Erythroblast (primary cell): ENCODE measurements around the gene AKAP3.
A peak's percentile ranks its signal among the peaks of the same experiment; 100 is the strongest.

Experiments
- DNase-seq, 2 experiments: peaks; one replicate each; lab custom pipeline; 2025; lab: John Stamatoyannopoulos, UW
- GATA1 ChIP-seq: IDR thresholded peaks from 2 replicates; pipeline ENCODE4 v1.6.1; 2011; ENCODE audit warnings: low read depth, mild to moderate bottlenecking, control low read depth, low read length, moderate library complexity
- POLR2A ChIP-seq: IDR thresholded peaks from 2 replicates; pipeline ENCODE4 v1.6.1; 2011; ENCODE audit warnings: mild to moderate bottlenecking, low read length

The AKAP3 gene

GRCh38 chr12:4648501-4649357 is at the start of gene AKAP3, which contains the start of gene NDUFA9:
AKAP3 (minus strand) TSS chr12:4649051; CDS start chr12:4638196, 10,855 bp downstream.
NDUFA9 (plus strand) TSS chr12:4649114; CDS start chr12:4649127, 13 bp downstream.
- DNase-seq: peak; percentile 89
- TF ChIP-seq POLR2A: peak; percentile 87
- no peak for TF ChIP-seq GATA1

- no peak for DNase-seq
- TF ChIP-seq GATA1 (no peak), POLR2A (no peak)
Observed at GRCh38 chr12:4690760-4691159, 41.9 kb upstream of the AKAP3 start.

- no peak for DNase-seq
- no peak for TF ChIP-seq POLR2A
- no peak for TF ChIP-seq GATA1
Observed at GRCh38 chr12:4685317-4685716, 36.5 kb upstream of the AKAP3 start.

- TF ChIP-seq GATA1: no peak
- no peak for TF ChIP-seq POLR2A
- DNase-seq: no peak
Observed at GRCh38 chr12:4681732-4682131, 32.9 kb upstream of the AKAP3 start.

GRCh38 chr12:4679711-4680110 is 30.9 kb upstream of the AKAP3 start:
- no peak for DNase-seq
- no peak for TF ChIP-seq GATA1
- TF ChIP-seq POLR2A: no peak

GRCh38 chr12:4665236-4665635 is 16.4 kb upstream of the AKAP3 start:
- TF ChIP-seq POLR2A (no peak), GATA1 (no peak)
- no peak for DNase-seq

GRCh38 chr12:4663971-4664505 is 15.2 kb upstream of the AKAP3 start:
- peak; percentile 49 to 55 for DNase-seq
- TF ChIP-seq POLR2A: no peak
- no peak for TF ChIP-seq GATA1

- DNase-seq: no peak
- TF ChIP-seq POLR2A (no peak), GATA1 (no peak)
Observed at GRCh38 chr12:4653691-4654090, 4.8 kb upstream of the AKAP3 start.

GRCh38 chr12:4653257-4653656 is 4.4 kb upstream of the AKAP3 start:
- no peak for DNase-seq
- TF ChIP-seq POLR2A (no peak), GATA1 (no peak)

- DNase-seq: no peak
- no peak for TF ChIP-seq POLR2A
- no peak for TF ChIP-seq GATA1
Observed at GRCh38 chr12:4649358-4649661, 459 bp upstream of the AKAP3 start.

GRCh38 chr12:4648104-4648500 is 749 bp downstream of the AKAP3 start:
- DNase-seq: no peak
- TF ChIP-seq POLR2A: no peak
- TF ChIP-seq GATA1: no peak

- TF ChIP-seq GATA1: no peak
- TF ChIP-seq POLR2A: no peak
- no peak for DNase-seq
Observed at GRCh38 chr12:4645023-4645422, 3.8 kb downstream of the AKAP3 start.

GRCh38 chr12:4643747-4644146 is 5.1 kb downstream of the AKAP3 start:
- TF ChIP-seq GATA1: no peak
- TF ChIP-seq POLR2A: no peak

GRCh38 chr12:4630262-4630661 is 18.6 kb downstream of the AKAP3 start:
- DNase-seq: no peak

More at GRCh38 chr12:4643747-4644146, 5.1 kb downstream of the AKAP3 start:
- DNase-seq: no peak

GRCh38 chr12:4628406-4628805 is 20.4 kb downstream of the AKAP3 start:
- no peak for DNase-seq
- TF ChIP-seq GATA1 (no peak), POLR2A (no peak)

More at GRCh38 chr12:4630262-4630661, 18.6 kb downstream of the AKAP3 start:
- no peak for TF ChIP-seq POLR2A
- TF ChIP-seq GATA1: no peak
